HCT116 (cell line): Measurements from ENCODE around the gene KRTAP10-7. TPM values are rescaled to one million over a fixed set of nuclear protein-coding genes. Genes with fewer than 3 reads are reported as not detected.

Experiments used
- ATAC-seq: fragments of 200-7000 bp; cut with Tn5 transposase; 2 replicates; pipeline ENCODE4 v1.9.1; 2020; ENCODE audit warnings: mild to moderate bottlenecking, moderate library complexity
- BruUV-seq: library from RNA; stranded (reverse); fragments of 400-500 nt; replicated peaks from 2 replicates; lab custom pipeline; 2021; lab: Mats Ljungman, UMichigan
- CTCF ChIA-PET: fragments of 300-600 bp; sonication (Branson Sonifier 250); formaldehyde crosslinking; loops from one replicate; lab custom pipeline; 2021; ENCODE audit warnings: antibody characterized with exemption; lab: Charles Lee
- POLR2A ChIA-PET: fragments of 300-600, 350-600 bp; sonication (Branson Sonifier 250); formaldehyde crosslinking; loops from one replicate; lab custom pipeline; 2021; ENCODE audit warnings: antibody characterized with exemption; lab: Charles Lee
- RAD21 ChIA-PET, 2 experiments: fragments of 300-600 bp; sonication (Branson Sonifier 250); formaldehyde crosslinking; loops; one replicate each; lab custom pipeline; 2023; ENCODE audit warnings: low total read pairs in 2 of 2; ENCODE audit not compliant: uncharacterized antibody in 2 of 2, unreplicated experiment in 2 of 2, low non-redundant PET in 1 of 2; lab: Charles Lee
- DNase-seq: peaks from one replicate; pipeline ENCODE4 v3.0.0-alpha.2; 2010; ENCODE audit warnings: low read depth, low spot score
- H2AFZ ChIP-seq: fragments of 200-600 bp; shearing (Covaris generic), sonication (generic); 2 replicates; pipeline ENCODE4 v1.6.1; 2017; ENCODE audit warnings: low read depth, mixed run types, mixed read lengths, antibody characterized with exemption, low read length; ENCODE audit not compliant: poor library complexity, severe bottlenecking
- H3K27ac ChIP-seq: 2 replicates; pipeline ENCODE4 v1.5.1; 2012; ENCODE audit warnings: low read depth, low read length
- H3K27me3 ChIP-seq: fragments of 200-600 bp; sonication (generic); 2 replicates; pipeline ENCODE4 v1.6.1; 2016; ENCODE audit warnings: mixed run types, low read length, mixed read lengths; ENCODE audit not compliant: insufficient read depth
- H3K36me3 ChIP-seq, 2 experiments: fragments of 200-500 bp in 1 of 2; fragments of 200-600 bp in 1 of 2; sonication (Bioruptor generic) in 1 of 2; sonication (generic) in 1 of 2; 2 replicates each; pipeline versions ENCODE4 v1.5.1 to v1.6.1; 2014 to 2016; ENCODE audit warnings: low read length in 2 of 2, inconsistent platforms in 1 of 2, mixed read lengths in 1 of 2, mixed run types in 1 of 2; ENCODE audit not compliant: insufficient read depth in 2 of 2, control insufficient read depth in 1 of 2
- H3K4me1 ChIP-seq, 2 experiments: fragments of 200-600 bp in 1 of 2; sonication (generic) in 1 of 2; 2 replicates each; pipeline versions ENCODE4 v1.5.1 to v1.6.1; 2012 to 2017; ENCODE audit warnings: low read length in 2 of 2, inconsistent platforms in 1 of 2, mild to moderate bottlenecking in 1 of 2, mixed read lengths in 1 of 2, mixed run types in 1 of 2, moderate library complexity in 1 of 2; ENCODE audit not compliant: insufficient read depth in 2 of 2, control insufficient read depth in 1 of 2
- H3K4me2 ChIP-seq: fragments of 200-600 bp; sonication (generic); 2 replicates; pipeline ENCODE4 v1.6.1; 2017; ENCODE audit warnings: mixed run types, low read length, mixed read lengths
- H3K4me3 ChIP-seq, 2 experiments: fragments of 200-600 bp in 1 of 2; sonication (generic) in 1 of 2; replicated peaks in 1 of 2; 2 replicates each; pipeline ENCODE4 v1.5.1; 2011 to 2016; ENCODE audit warnings: low read length in 2 of 2, control low read depth in 1 of 2, low read depth in 1 of 2, mild to moderate bottlenecking in 1 of 2, mixed read lengths in 1 of 2, mixed run types in 1 of 2
- H3K79me2 ChIP-seq: fragments of 200-600 bp; sonication (generic); 2 replicates; pipeline ENCODE4 v1.6.1; 2017; ENCODE audit warnings: mild to moderate bottlenecking, mixed run types, low read length, moderate library complexity, mixed read lengths; ENCODE audit not compliant: insufficient read depth
- H3K9ac ChIP-seq: fragments of 200-600 bp; sonication (generic); 2 replicates; pipeline ENCODE4 v1.6.1; 2016; ENCODE audit warnings: low read length, mixed read lengths
- H3K9me2 ChIP-seq: fragments of 200-600 bp; sonication (generic), shearing (Covaris generic); 2 replicates; pipeline ENCODE4 v1.6.1; 2017; ENCODE audit warnings: mixed run types, mild to moderate bottlenecking, moderate library complexity; ENCODE audit not compliant: insufficient read depth
- H3K9me3 ChIP-seq, 2 experiments: fragments of 200-500 bp in 1 of 2; fragments of 200-600 bp in 1 of 2; sonication (Bioruptor generic) in 1 of 2; sonication (generic) in 1 of 2; 2 replicates each; pipeline ENCODE4 v1.6.1; 2014 to 2017; ENCODE audit warnings: low read length in 2 of 2, mixed read lengths in 2 of 2, inconsistent platforms in 1 of 2, low read depth in 1 of 2, mild to moderate bottlenecking in 1 of 2, mixed run types in 1 of 2, moderate library complexity in 1 of 2; ENCODE audit not compliant: control insufficient read depth in 1 of 2, insufficient read depth in 1 of 2
- H4K20me1 ChIP-seq: fragments of 200-600 bp; sonication (generic), shearing (Covaris generic); 2 replicates; pipeline ENCODE4 v1.6.1; 2017; ENCODE audit warnings: mixed run types, mild to moderate bottlenecking, moderate library complexity; ENCODE audit not compliant: insufficient read depth
- ATF3 ChIP-seq: IDR thresholded peaks from 2 replicates; pipeline ENCODE4 v1.6.1; 2012
- CBX3 ChIP-seq: IDR thresholded peaks from 2 replicates; pipeline ENCODE4 v1.6.1; 2012; ENCODE audit warnings: low read depth
- CTCF ChIP-seq, 3 experiments: fragments of 200-600 bp in 1 of 3; sonication (generic) in 1 of 3; IDR thresholded peaks in 2 of 3; conservative IDR thresholded peaks in 1 of 3; 2 replicates each; pipeline ENCODE4 v1.5.1; 2012 to 2017; ENCODE audit warnings: low read depth in 2 of 3, low read length in 2 of 3, antibody characterized with exemption in 1 of 3, borderline replicate concordance in 1 of 3, control low read depth in 1 of 3, mild to moderate bottlenecking in 1 of 3, mixed read lengths in 1 of 3, mixed run types in 1 of 3, moderate library complexity in 1 of 3; ENCODE audit not compliant: insufficient read depth in 1 of 3
- ELF1 ChIP-seq: IDR thresholded peaks from 2 replicates; pipeline ENCODE4 v1.6.1; 2012; ENCODE audit warnings: low read depth, borderline replicate concordance
- EZH2phosphoT487 ChIP-seq: fragments of 200-600 bp; IDR thresholded peaks from 2 replicates; pipeline ENCODE4 v1.6.1; 2018; ENCODE audit warnings: antibody characterized with exemption, borderline replicate concordance
- JUND ChIP-seq: IDR thresholded peaks from 2 replicates; pipeline ENCODE4 v1.6.1; 2012
- POLR2AphosphoS5 ChIP-seq: IDR thresholded peaks from 2 replicates; pipeline ENCODE4 v1.6.1; 2011; ENCODE audit warnings: mild to moderate bottlenecking, low read depth, low read length, moderate library complexity
- RAD21 ChIP-seq: IDR thresholded peaks from 2 replicates; pipeline ENCODE4 v1.6.1; 2012; ENCODE audit warnings: low read depth, mild to moderate bottlenecking
- SIN3A ChIP-seq: IDR thresholded peaks from 2 replicates; pipeline ENCODE4 v1.6.1; 2012; ENCODE audit warnings: low read depth
- SRF ChIP-seq: IDR thresholded peaks from 2 replicates; pipeline ENCODE4 v1.6.1; 2012; ENCODE audit warnings: low read depth
- YY1 ChIP-seq: IDR thresholded peaks from 2 replicates; pipeline ENCODE4 v1.6.1; 2011; ENCODE audit warnings: low read length, low read depth, moderate library complexity, mild to moderate bottlenecking; ENCODE audit not compliant: insufficient replicate concordance; ENCODE audit errors: extremely low read depth
- ZBTB33 ChIP-seq: IDR thresholded peaks from 2 replicates; pipeline ENCODE4 v1.6.1; 2011; ENCODE audit warnings: mild to moderate bottlenecking, low read length, moderate library complexity; ENCODE audit not compliant: insufficient replicate concordance; ENCODE audit errors: extremely low read depth
- intact Hi-C: fragments of 100-400 bp; cut with micrococcal nuclease; formaldehyde crosslinking; loops from 2 replicates; pipeline ENCODE4 v1.10.0; 2022
- total RNA-seq: library from RNA; stranded (reverse); gene quantifications from one replicate; pipeline ENCODE4 v1.2.1, GENCODE V29; 2021; ENCODE audit not compliant: unreplicated experiment

KRTAP10-7 gene
- total RNA-seq, 1 experiment from 2014 or later, result not detected

- ChIA-PET RAD21 (no interaction called here), POLR2A (no interaction called here)
- no peak within 1 kb of the TSS for H3K27ac ChIP-seq
- no peaks in the 10 kb centered on the region for H4K20me1 ChIP-seq
- TF ChIP-seq YY1 (no peak), SRF (no peak), JUND (no peak), EZH2phosphoT487 (no peak), SIN3A (no peak), CTCF (IDR thresholded peaks at IDR 0.05 in 2 of 3, conservative IDR thresholded peaks at IDR 0.05 in 1 of 3; ENCODE audit: borderline replicate concordance in 1 of 3, insufficient read depth in 1 of 3, low read depth in 2 of 3, low read length in 2 of 3) (no peak), CBX3 (no peak), RAD21 (no peak), POLR2AphosphoS5 (no peak), ELF1 (no peak), ZBTB33 (no peak), ATF3 (no peak)
- TF ChIP-seq, all 23 proteins: peak for 0
- Histone ChIP-seq H3K4me1 (no peaks in the 10 kb centered on the region), H3K27me3 (no peaks in the 10 kb centered on the region), H3K79me2 (no peaks in the 10 kb centered on the region), H3K9me3 (peaks cover 0 to 5% of the 10 kb centered on the region in 2 experiments; a peak in 2 of 4 replicates), H3K4me3 (no peak within 1 kb of the TSS), H3K9ac (no peak within 1 kb of the TSS), H2AFZ (no peak within 1 kb of the TSS), H3K4me2 (no peak within 1 kb of the TSS), H3K9me2 (no peaks in the 10 kb centered on the region), H3K36me3 (no peaks in the 10 kb centered on the region)
- intact Hi-C loops, result no loop called here
- BruUV-seq, result no TSS peak
- DNase-seq (no peak), ATAC-seq (peak; percentile 38; the same call in 1 of the 2 replicates)
- CTCF ChIA-PET, result no interaction called here
Measured at GRCh38 chr21:44551340-44551961, 48.9 kb upstream of the KRTAP10-7 start, which contains the start of gene KRTAP10-2. Gene KRTAP10-2, minus strand, starts transcription at chr21:44551505. Its CDS starts 47 bp downstream, at chr21:44551458.
